Lower leg skin (tissue), 3 donors: ENCODE results near the gene HSPB6.

Source experiments
- CTCF ChIP-seq, 3 donors: fragments of 450-650 bp; IDR thresholded peaks; one replicate each; pipeline ENCODE4 v1.5.1; 2016; ENCODE audit warnings: antibody characterized with exemption in 3 of 3, mild to moderate bottlenecking in 3 of 3, moderate library complexity in 2 of 3
- POLR2A ChIP-seq, 2 donors: fragments of 450-650 bp; IDR thresholded peaks; one replicate each; pipeline ENCODE4 v1.6.1; 2016 to 2017; ENCODE audit warnings: antibody characterized with exemption in 2 of 2, mild to moderate bottlenecking in 1 of 2, moderate library complexity in 1 of 2

- TF ChIP-seq POLR2A (IDR thresholded peaks at IDR 0.05) (no peak), CTCF (IDR thresholded peaks at IDR 0.05) (no peak)
Observed at GRCh38 chr19:35757231-35757748, 461 bp upstream of the HSPB6 start.
